HepG2 (cell line): ENCODE data around the gene CALML6. TPM values are rescaled to one million over a fixed set of nuclear protein-coding genes. Genes with fewer than 3 reads are reported as not detected.

ENCODE experiments used
- CBX1 ChIP-seq: IDR thresholded peaks from one replicate; pipeline ENCODE4 v1.6.1; 2016; ENCODE audit warnings: antibody characterized with exemption, low read depth
- CCDC6 ChIP-seq: sonication (generic); formaldehyde crosslinking; IDR thresholded peaks from 2 replicates; pipeline ENCODE4 v1.8.1; 2022; ENCODE audit warnings: mild to moderate bottlenecking, missing genetic modification reagents, moderate library complexity
- FOXP1 ChIP-seq, 2 experiments: fragments of 450-650 bp in 1 of 2; IDR thresholded peaks; 2 replicates each; pipeline ENCODE4 v1.6.1; 2017 to 2018; ENCODE audit warnings: antibody characterized with exemption in 1 of 2
- JARID2 ChIP-seq: sonication (generic); formaldehyde crosslinking; IDR thresholded peaks from 2 replicates; pipeline ENCODE4 v1.8.1; 2023; ENCODE audit warnings: missing genetic modification reagents, inconsistent platforms; ENCODE audit not compliant: insufficient replicate concordance
- KMT2B ChIP-seq: IDR thresholded peaks from 2 replicates; pipeline ENCODE4 v1.6.1; 2016; ENCODE audit warnings: missing genetic modification reagents, missing compliant biosample characterization
- MEF2D ChIP-seq: sonication (generic); formaldehyde crosslinking; IDR thresholded peaks from 2 replicates; pipeline ENCODE4 v1.5.1; 2020; ENCODE audit warnings: mild to moderate bottlenecking, missing genetic modification reagents
- MTF2 ChIP-seq: sonication (generic); formaldehyde crosslinking; IDR thresholded peaks from 2 replicates; pipeline ENCODE4 v1.5.0; 2020; ENCODE audit warnings: missing genetic modification reagents, borderline replicate concordance
- NFE2L2 ChIP-seq: fragments of 150-350 bp; IDR thresholded peaks from 2 replicates; pipeline ENCODE4 v1.6.1; 2014; ENCODE audit warnings: low read length
- RFX1 ChIP-seq: fragments of 450-650 bp; IDR thresholded peaks from 2 replicates; pipeline ENCODE4 v1.6.1; 2017
- SP4 ChIP-seq: sonication (generic); formaldehyde crosslinking; IDR thresholded peaks from 2 replicates; pipeline ENCODE4 v1.8.1; 2023; ENCODE audit warnings: mild to moderate bottlenecking, missing genetic modification reagents
- SRY ChIP-seq: sonication (generic); formaldehyde crosslinking; IDR thresholded peaks from 2 replicates; pipeline ENCODE4 v1.8.0; 2022; ENCODE audit warnings: mild to moderate bottlenecking, missing genetic modification reagents
- SUZ12 ChIP-seq: fragments of 150-350 bp; IDR thresholded peaks from 2 replicates; pipeline ENCODE4 v1.6.1; 2014; ENCODE audit warnings: low read depth, low read length
- TOE1 ChIP-seq: sonication (generic); formaldehyde crosslinking; IDR thresholded peaks from 2 replicates; pipeline ENCODE4 v1.4.0; 2020; ENCODE audit warnings: mild to moderate bottlenecking, missing genetic modification reagents
- U2AF2 ChIP-seq: fragments of 200-400 bp; formaldehyde crosslinking; IDR thresholded peaks from 2 replicates; pipeline ENCODE4 v1.6.1; 2017; ENCODE audit warnings: low read depth, mild to moderate bottlenecking, low read length
- XRCC5 ChIP-seq: fragments of 200-400 bp; formaldehyde crosslinking; optimal IDR thresholded peaks from 2 replicates; pipeline ENCODE3; 2017; ENCODE audit warnings: mild to moderate bottlenecking, low read length
- ZNF792 ChIP-seq: IDR thresholded peaks from 2 replicates; pipeline ENCODE4 v1.6.1; 2016
- ZNF816 ChIP-seq: sonication (generic); formaldehyde crosslinking; IDR thresholded peaks from 2 replicates; pipeline ENCODE4 v1.8.0; 2022; ENCODE audit warnings: missing genetic modification reagents, mild to moderate bottlenecking, borderline replicate concordance
- ZNF850 ChIP-seq: sonication (generic); formaldehyde crosslinking; conservative IDR thresholded peaks from 2 replicates; pipeline ENCODE4 v1.9.0; 2021; ENCODE audit warnings: mild to moderate bottlenecking, missing genetic modification reagents
- ZZZ3 ChIP-seq: sonication (generic); formaldehyde crosslinking; IDR thresholded peaks from 2 replicates; pipeline ENCODE4 v1.4.0; 2020; ENCODE audit warnings: missing genetic modification reagents, mild to moderate bottlenecking, borderline replicate concordance
- polyA plus RNA-seq, 8 experiments: library from polyadenylated mRNA; depleted of rRNA in 3 of 8; stranded (reverse) in 7 of 8; unstranded in 1 of 8; fragments of >200 nt; fragmentation: Illumina TruSeq in 4 of 8; extraction: Trizol in 4 of 8; gene quantifications; 2 replicates each; pipeline versions ENCODE4 v1.2.1 to v1.2.3, GENCODE V29; 2011 to 2016; ENCODE audit warnings: low read depth in 4 of 8, missing spikeins in 1 of 8, mixed read lengths in 1 of 8; ENCODE audit not compliant: insufficient read depth in 1 of 8
- total RNA-seq, 5 experiments: library from RNA; depleted of rRNA; stranded (reverse); fragments of >200 nt; fragmentation: Illumina TruSeq; extraction: Trizol; gene quantifications; 2 replicates each; pipeline ENCODE4 v1.2.3, GENCODE V29; 2016; ENCODE audit warnings: low read depth in 1 of 5
- TF ChIP-seq, protein P1 (sequence below): sonication (generic); formaldehyde crosslinking; IDR thresholded peaks from 2 replicates; pipeline ENCODE4 v1.4.0; 2020; ENCODE audit warnings: mild to moderate bottlenecking, missing genetic modification reagents
- TF ChIP-seq, protein P2 (sequence below): sonication (generic); formaldehyde crosslinking; IDR thresholded peaks from 2 replicates; pipeline ENCODE4 v1.4.0; 2020; ENCODE audit warnings: missing genetic modification reagents
- TF ChIP-seq, protein P3 (sequence below): sonication (generic); formaldehyde crosslinking; IDR thresholded peaks from 2 replicates; pipeline ENCODE4 v1.5.1; 2020; ENCODE audit warnings: mild to moderate bottlenecking, missing genetic modification reagents, moderate library complexity

The CALML6 gene
- total and polyA plus RNA-seq, 2 of the 13 experiments (the other 11 are each of a cell fraction or from before 2014, with no cell fraction given) = 0.11 to 0.12 TPM

DNA sequence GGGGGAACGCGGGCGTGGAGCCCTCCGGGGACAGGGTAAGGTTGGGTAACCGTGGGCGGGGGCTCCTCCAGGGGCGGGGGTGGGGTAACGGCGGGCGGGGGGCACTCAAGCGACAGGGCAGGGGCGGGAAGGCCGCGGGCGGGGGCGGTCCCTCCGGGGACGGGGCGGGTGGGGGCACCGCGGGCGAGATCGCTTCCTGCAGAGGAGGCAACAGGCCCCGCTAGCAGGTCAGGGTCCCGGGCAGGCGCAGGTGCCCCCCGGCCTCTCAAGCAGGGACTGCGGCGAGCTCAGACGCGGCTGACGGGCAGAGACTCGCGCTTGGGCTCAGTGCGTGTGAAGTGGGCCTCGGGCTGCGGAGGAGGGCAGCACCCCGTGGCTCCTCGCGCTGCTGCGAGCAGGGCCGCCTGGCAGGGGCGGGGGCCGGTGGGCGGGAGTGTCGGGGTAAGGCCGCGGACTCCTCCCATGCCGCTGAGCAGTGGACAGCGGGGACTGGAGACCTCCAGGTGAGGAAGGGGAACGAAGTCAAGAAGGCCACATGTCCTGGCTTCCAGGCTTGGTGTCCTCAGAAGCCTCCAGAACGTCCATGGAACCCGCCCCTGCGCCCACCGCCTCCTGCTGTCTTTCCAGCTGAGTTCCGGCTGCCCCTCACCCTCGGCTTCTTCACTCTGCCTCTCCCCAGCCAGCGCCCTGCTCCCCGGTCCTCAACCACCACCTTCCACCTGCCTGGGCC lies 23.5 kb upstream of the CALML6 start (continued):
- TF ChIP-seq, protein P1, sequence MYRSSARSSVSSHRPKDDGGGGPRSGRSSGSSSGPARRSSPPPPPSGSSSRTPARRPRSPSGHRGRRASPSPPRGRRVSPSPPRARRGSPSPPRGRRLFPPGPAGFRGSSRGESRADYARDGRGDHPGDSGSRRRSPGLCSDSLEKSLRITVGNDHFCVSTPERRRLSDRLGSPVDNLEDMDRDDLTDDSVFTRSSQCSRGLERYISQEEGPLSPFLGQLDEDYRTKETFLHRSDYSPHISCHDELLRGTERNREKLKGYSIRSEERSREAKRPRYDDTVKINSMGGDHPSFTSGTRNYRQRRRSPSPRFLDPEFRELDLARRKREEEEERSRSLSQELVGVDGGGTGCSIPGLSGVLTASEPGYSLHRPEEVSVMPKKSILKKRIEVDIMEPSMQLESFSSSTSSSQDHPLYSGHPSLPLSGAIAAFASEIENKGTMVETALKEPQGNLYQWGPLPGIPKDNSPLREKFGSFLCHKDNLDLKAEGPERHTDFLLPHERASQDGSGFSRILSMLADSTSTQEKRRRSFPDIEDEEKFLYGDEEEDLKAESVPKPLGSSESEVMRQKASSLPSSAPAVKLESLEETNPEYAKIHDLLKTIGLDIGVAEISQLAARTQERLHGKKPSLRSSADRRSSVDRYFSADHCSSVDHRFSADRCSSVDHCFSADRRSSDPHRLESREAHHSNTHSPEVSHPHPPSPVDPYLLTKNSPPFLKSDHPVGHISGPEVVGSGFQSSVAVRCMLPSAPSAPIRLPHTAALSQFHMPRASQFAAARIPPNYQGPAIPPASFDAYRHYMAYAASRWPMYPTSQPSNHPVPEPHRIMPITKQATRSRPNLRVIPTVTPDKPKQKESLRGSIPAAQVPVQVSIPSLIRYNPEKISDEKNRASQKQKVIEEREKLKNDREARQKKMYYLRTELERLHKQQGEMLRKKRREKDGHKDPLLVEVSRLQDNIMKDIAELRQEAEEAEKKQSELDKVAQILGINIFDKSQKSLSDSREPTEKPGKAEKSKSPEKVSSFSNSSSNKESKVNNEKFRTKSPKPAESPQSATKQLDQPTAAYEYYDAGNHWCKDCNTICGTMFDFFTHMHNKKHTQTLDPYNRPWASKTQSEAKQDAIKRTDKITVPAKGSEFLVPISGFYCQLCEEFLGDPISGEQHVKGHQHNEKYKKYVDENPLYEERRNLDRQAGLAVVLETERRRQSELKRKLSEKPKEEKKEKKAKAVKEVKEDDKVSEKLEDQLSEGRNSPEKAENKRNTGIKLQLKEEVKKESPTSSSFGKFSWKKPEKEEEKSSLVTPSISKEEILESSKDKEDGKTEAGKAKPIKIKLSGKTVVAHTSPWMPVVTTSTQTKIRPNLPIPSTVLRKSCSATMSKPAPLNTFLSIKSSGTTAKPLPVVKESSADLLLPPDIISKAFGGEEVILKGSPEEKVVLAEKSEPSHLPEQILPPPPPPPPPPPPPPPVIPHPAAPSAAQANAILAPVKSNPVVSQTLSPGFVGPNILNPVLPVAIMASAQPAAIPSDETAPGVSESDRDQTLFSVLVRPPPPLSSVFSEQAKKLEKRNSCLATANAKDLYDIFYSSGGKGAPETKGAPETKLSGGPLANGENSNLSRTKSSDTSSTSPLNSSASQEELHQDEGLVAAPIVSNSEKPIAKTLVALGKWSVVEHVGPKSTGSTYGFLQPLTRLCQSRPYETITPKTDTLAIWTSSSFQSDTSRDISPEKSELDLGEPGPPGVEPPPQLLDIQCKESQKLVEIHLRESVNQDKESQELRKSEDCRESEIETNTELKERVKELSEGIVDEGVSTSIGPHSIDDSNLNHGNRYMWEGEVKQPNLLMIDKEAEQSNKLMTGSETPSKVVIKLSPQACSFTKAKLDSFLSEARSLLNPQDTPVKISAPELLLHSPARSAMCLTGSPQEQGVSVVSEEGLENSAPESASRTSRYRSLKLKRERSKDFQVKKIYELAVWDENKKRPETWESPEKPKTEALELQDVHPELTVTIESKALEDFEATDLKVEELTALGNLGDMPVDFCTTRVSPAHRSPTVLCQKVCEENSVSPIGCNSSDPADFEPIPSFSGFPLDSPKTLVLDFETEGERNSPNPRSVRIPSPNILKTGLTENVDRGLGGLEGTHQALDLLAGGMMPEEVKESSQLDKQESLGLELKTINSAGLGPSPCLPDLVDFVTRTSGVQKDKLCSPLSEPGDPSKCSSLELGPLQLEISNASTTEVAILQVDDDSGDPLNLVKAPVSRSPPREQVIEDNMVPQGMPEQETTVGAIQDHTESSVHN (CRISPR knock-in tag) = no peak
- TF ChIP-seq SUZ12 (no peak), CBX1 (no peak), ZNF850 (CRISPR knock-in tag) (no peak), KMT2B (CRISPR knock-in tag) (no peak), NFE2L2 (no peak), SRY (CRISPR knock-in tag) (peak; percentile 32; the same call in 1 of the 2 replicates), MEF2D (CRISPR knock-in tag) (peak; percentile 54; the same call in 1 of the 2 replicates), XRCC5 (no peak), TOE1 (CRISPR knock-in tag) (no peak), JARID2 (CRISPR knock-in tag) (no peak), ZNF816 (no peak), MTF2 (CRISPR knock-in tag) (no peak), SP4 (CRISPR knock-in tag) (no peak), FOXP1 (IDR thresholded peaks at IDR 0.05) (no peak), FOXP1 (CRISPR knock-in tag; IDR thresholded peaks at IDR 0.05) (no peak), U2AF2 (no peak), ZNF792 (no peak), ZZZ3 (CRISPR knock-in tag) (no peak), CCDC6 (CRISPR knock-in tag) (no peak; the same call in 1 of the 2 replicates), RFX1 (no peak)
- TF ChIP-seq, protein P2, sequence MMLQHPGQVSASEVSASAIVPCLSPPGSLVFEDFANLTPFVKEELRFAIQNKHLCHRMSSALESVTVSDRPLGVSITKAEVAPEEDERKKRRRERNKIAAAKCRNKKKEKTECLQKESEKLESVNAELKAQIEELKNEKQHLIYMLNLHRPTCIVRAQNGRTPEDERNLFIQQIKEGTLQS (CRISPR knock-in tag) = no peak
- TF ChIP-seq, protein P3, sequence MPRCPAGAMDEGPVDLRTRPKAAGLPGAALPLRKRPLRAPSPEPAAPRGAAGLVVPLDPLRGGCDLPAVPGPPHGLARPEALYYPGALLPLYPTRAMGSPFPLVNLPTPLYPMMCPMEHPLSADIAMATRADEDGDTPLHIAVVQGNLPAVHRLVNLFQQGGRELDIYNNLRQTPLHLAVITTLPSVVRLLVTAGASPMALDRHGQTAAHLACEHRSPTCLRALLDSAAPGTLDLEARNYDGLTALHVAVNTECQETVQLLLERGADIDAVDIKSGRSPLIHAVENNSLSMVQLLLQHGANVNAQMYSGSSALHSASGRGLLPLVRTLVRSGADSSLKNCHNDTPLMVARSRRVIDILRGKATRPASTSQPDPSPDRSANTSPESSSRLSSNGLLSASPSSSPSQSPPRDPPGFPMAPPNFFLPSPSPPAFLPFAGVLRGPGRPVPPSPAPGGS (CRISPR knock-in tag) = 0 out of 2 replicates have a peak, but pooled peaks have one; percentile 20
